Measurements from ENCODE around the gene XAF1.
"Not testable (repeated sequence)": the region's sequence is repeated elsewhere in the genome, so short reads cannot be mapped to it uniquely, and the experiment has no call there.

Gene XAF1, protein sequence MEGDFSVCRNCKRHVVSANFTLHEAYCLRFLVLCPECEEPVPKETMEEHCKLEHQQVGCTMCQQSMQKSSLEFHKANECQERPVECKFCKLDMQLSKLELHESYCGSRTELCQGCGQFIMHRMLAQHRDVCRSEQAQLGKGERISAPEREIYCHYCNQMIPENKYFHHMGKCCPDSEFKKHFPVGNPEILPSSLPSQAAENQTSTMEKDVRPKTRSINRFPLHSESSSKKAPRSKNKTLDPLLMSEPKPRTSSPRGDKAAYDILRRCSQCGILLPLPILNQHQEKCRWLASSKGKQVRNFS

DNA sequence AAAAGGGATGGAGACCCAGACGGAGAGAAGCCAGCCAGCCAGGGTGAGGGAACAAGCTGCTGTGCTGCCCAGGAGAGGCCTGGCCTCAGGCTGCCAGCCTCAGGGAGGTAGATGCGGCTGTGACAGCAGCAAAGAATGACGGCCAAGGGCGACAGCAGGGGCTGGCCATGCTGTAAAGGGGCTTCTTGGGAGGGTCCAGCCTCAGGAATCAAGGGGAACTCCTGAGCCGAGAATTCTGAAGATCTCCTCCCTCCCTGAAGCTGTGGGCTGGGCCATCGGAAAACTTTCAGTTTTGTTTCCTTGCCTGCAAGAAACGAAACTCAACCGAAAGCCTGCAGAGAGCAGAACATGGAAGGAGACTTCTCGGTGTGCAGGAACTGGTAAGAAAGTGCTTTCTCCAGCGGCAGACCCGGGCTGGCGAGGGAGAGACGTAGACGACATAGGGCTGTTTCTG is at the start of gene XAF1:
XAF1 (plus strand) TSS at position 316 of the 454 bp plus-strand sequence; CDS start at position 349, 33 bp downstream.
- peak; percentile 23 for DNase-seq

DNA sequence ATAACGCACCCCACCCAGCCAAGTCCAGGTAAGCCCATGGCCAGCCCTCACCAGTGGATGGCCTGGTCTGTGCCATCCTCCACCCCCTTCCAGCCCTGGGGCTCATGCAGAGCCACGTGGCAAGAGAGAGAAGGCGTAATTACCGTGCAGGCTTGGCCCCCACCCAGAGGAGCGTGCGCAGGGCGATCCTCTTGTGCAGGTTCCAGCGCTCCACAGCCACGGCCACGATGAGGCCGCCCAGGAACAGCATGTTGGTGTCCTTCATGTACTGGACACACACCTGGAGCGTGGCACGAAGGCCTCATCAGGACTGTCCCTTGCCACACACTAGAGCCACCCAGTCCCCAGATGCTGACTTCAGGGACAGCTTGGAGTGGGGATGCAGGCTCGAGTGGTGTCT is 49.3 kb upstream of the XAF1 start:
- DNase-seq, result no peak

GRCh38 chr17:6706996-6707395 is 48.9 kb upstream of the XAF1 start:
- no peak for DNase-seq

- no peak for DNase-seq
Observed at GRCh38 chr17:6708357-6708961, 47.4 kb upstream of the XAF1 start.

GRCh38 chr17:6710317-6710716 is 45.5 kb upstream of the XAF1 start:
- DNase-seq, result no peak

DNA sequence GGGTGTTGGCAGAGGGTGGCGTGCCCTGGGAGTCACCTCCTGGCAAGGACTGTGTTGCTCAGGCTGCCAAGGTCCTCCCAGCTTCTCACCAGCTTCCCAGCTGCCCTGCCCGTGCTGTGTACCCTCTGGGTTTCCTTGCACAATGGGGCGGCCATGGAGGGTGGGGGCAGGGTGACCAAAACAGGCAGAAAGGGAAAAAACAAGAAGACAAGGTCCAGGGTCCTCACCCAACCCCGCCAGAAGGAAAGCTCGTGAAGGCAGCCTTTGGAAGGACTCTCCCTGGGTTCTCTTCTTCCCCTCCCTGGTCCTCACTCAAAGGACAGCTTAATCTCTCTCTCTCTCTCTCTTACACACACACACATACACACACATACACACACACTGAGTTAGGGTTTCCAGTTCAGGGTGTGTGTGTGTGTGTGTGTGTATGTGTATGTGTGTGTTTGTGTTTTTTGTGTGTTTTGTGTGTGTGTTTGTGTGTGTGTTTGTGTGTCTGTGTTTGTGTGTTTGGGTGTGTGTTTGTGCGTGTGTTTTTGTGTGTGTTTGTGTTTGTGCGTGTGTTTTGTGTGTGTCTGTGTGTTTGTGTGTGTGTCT is 44.7 kb upstream of the XAF1 start:
- DNase-seq, result no peak

DNA sequence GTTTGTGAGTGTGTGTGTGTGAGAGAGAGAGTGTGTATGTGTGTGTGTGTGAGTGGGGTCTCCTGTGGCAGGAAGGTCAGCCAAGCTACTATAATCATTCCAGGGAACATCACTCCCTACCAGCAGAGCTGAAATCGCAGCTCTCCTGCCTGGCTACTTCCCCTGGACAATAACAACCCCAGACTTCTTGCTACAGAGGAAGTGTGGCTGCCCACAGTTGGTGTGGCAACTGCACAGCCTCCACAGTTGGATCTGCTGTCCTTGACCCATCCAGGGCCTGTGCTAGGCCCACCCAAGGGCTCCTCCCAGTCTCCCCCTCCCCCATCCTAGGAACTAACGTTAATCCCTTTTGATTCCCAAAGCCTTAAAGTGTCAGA is 44.2 kb upstream of the XAF1 start:
- no peak for DNase-seq

GRCh38 chr17:6712058-6712853 is 43.6 kb upstream of the XAF1 start:
- no peak for DNase-seq

DNA sequence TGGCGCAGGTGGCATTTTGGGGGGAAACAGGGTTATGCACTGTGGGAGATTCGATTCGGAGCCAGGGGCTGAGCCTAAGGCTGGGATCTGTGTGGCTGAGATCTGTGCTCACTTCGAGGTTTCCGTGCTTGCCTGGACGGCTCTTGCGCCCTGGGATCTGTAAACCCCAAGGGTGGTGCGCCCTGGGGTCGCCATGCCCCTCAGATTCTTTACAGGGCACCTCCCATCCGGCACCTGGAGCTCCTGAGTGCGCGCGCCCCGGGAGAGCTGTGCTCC is 43.1 kb upstream of the XAF1 start:
- DNase-seq, result no peak

DNA sequence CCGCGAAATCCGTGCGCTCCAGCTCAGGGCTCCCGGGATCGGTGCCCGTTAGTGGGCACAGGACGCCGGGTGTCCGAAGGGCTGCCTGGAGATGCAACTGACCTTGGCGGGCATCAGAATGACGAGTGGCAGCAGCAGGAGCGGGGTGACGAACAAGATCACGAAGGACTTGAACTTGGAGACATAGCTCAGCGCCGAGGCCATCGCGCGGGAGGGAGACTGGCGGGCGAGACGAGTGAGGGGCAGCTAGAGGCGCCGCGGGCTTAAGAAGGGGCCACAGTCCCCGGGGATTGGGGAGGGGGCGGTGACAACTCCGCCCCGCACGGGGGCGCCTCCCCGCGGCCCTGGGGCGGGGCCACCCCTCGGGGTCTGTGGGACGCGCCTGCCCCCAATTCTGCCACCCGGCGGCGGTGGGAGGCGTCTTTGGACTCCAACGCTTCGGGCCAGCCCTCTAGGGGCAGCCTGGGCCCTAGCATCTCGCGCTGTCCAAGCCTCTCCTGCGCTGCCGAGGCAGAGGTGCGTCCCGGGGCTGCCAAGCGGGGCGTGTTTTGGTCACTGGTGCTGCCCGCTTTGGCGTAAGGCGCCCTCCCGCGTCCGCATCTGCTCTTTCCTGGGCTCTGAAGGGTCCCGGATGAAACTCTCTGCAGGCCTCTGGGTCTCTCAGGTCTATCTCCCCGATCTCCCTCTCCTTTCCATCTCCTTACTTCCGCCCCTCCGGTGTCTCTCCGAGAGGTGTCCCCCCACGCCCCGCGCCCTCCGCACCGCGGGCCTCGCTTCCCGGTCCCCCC is 42.5 kb upstream of the XAF1 start, which contains the start of gene SLC13A5:
SLC13A5 (minus strand) TSS at position 240 of the 788 bp plus-strand sequence; CDS start at position 204, 36 bp downstream.
- peak; percentile 9 for DNase-seq

DNA sequence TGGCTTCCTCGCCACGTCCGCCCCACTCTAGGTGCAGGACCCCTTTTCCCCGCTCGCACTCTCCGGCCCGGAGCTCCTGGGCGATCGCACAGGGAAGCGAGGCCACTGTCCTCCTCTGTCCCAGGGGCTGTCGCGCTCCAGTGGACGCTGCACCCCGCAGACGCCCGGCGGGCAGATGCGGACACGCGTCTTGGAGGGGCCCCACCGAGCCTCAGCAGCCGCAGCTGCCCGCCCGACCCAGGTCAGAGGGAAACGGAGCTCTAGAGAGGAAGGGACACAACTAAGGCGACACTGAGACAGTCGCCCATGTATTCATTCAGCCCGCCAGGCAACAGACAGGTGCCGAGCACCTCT is 42.0 kb upstream of the XAF1 start:
- DNase-seq, result no peak

- no peak for DNase-seq
Observed at GRCh38 chr17:6714315-6714874, 41.5 kb upstream of the XAF1 start.

- no peak for DNase-seq
Observed at GRCh38 chr17:6716736-6717135, 39.1 kb upstream of the XAF1 start.

DNA sequence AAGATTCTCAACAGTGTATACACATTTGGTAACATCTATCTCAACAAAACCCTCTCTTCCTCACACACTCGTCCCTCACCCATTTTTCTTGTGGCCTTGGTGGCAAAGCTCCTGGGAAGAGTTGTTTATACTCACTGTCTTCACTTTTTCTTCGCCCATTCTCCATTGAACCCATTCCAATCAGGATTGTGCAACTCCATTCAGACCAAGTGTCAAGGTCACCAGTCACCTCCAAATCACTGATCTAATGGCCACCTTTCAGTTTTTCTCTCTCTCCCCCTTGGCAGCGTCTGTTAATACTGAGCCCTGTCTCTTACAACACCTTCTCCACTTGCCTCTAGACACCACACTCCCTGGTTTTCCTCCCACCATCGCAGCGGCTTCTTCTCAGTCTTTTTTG is 34.1 kb upstream of the XAF1 start:
- DNase-seq, result no peak

- DNase-seq, result no peak
Observed at GRCh38 chr17:6724009-6724408, 31.8 kb upstream of the XAF1 start.

DNA sequence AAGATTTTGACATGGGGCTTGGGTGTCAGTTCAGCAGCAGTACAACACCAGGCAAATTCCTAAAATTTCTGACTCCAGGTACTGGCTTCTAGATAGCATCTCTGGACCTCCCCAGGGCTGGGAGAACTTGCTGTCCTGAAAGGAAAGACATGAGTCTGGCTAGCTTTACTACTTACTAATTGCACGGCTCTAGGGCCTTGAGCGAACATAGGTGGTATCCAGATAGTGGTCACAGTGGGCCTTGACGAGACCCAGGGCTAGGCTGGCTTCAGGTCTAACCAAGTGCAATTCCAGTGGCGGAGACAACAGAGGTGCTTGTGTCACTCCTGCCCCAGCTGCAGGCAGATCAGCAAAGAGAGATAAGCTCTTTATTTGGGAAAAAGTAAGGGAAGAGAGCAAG is 26.3 kb upstream of the XAF1 start:
- DNase-seq, result no peak

DNA sequence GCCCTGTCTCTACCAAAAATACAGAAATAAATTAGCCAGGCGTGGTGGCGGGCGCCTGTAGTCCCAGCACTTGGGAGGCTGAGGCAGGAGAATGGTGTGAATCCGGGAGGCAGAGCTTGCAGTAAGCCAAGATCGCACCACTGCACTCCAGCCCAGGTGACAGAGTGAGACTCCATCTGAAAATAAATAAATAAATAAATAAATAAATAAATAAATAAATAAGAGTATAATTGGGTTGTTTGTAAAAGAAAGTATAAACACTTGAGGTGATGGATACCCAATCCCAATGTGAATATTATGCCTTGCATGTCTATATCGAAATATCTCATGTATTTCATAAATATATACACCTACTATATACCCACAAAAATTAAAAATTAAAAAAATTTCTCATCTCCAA is 9.2 kb upstream of the XAF1 start:
- DNase-seq, result not testable (repeated sequence)

DNA sequence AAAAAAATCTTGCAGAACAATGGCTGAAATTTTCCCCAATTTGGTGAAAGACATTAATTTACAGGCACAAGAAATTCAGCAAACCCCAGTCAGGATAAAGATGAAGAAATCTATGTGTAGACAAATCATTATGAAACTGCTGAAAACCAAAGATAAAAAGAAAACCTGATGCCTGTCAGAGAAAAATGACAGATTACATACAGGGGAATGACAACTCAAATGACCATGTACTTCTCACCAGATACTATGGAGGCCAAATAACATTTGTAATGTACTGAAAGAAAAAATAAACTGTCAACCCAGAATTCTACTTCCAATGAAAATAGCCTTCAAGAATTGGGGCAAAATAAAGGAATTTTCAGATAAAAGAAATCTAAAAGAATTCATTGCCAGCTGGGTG is 7.2 kb upstream of the XAF1 start:
- no peak for DNase-seq

DNA sequence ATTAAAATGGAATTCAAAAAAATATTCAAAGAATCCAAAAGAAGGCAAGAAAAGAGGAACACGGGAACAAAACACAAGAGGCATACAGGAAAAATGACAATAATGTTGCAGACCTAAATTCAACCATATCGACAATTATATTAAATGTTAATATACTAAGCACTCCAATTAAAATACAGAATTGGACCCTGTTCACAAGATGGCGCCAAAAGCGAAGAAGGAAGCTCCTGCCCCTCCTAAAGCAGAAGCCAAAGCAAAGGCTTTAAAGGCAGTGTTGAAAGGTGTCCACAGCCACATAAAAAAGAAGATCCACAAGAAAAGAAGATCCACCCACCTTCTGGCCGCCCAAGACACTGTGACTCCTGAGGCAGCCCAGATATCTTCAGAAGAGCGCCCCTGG is 6.3 kb upstream of the XAF1 start:
- DNase-seq, result no peak

GRCh38 chr17:6752068-6752909 is 3.6 kb upstream of the XAF1 start:
- DNase-seq, result no peak

- DNase-seq, result peak; percentile 34
Observed at GRCh38 chr17:6753006-6753445, 2.8 kb upstream of the XAF1 start.

DNA sequence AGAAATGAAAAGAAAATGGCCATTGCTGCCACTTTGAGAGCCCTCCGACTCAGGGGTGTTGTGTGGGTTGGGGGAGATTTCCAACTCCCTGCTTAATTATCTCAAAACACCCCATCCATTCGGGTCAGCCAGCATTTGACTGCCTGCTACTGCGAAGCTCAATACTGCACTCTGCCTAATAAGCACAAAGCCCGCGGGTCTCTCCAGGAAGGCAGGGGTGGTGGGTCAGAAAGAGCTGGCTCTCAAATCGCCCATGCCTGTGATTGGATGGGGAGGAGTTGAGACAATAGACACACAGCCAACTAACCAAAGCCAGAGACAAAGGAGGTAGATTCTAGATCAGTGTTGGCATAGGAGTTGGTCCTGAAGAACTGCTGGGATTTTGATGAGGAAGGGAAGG is 2.3 kb upstream of the XAF1 start:
- no peak for DNase-seq
